Fibroblast of lung (primary cell): ENCODE data around the gene CDH1. TPM values are rescaled to one million over a fixed set of nuclear protein-coding genes. Genes with fewer than 3 reads are reported as not detected.

Experiments used
- DNase-seq, 2 donors: peaks; one replicate each; pipeline versions ENCODE4 v3.0.0 to v3.0.0-alpha.2; 2010; ENCODE audit warnings: low read depth in 2 of 2
- H2AFZ ChIP-seq: 2 replicates; pipeline ENCODE4 v1.5.1; 2012; ENCODE audit warnings: low read length, control low read depth, inconsistent platforms
- H3K27ac ChIP-seq: 2 replicates; pipeline ENCODE4 v1.5.1; 2011; ENCODE audit warnings: low read length, control low read depth; ENCODE audit not compliant: insufficient read depth
- H3K27me3 ChIP-seq: 2 replicates; pipeline ENCODE4 v1.5.1; 2011; ENCODE audit warnings: mild to moderate bottlenecking, low read length; ENCODE audit not compliant: control insufficient read depth, insufficient read depth
- H3K36me3 ChIP-seq: 2 replicates; pipeline ENCODE4 v1.5.1; 2011; ENCODE audit warnings: low read length; ENCODE audit not compliant: control insufficient read depth, insufficient read depth
- H3K4me1 ChIP-seq: 2 replicates; pipeline ENCODE4 v1.5.1; 2011; ENCODE audit warnings: low read length; ENCODE audit not compliant: control insufficient read depth, insufficient read depth; ENCODE audit errors: extremely low read depth
- H3K4me2 ChIP-seq: 2 replicates; pipeline ENCODE4 v1.5.1; 2011; ENCODE audit warnings: low read length, control low read depth; ENCODE audit not compliant: insufficient read depth; ENCODE audit errors: extremely low read depth
- H3K4me3 ChIP-seq, 4 experiments: fragments of 200-600 bp in 1 of 4; sonication (generic) in 1 of 4; replicated peaks in 1 of 4; 2 replicates each; pipeline ENCODE4 v1.5.1; 2011 to 2016; ENCODE audit warnings: low read length in 4 of 4, low read depth in 3 of 4, mild to moderate bottlenecking in 3 of 4, control low read depth in 2 of 4, inconsistent platforms in 1 of 4, mixed read lengths in 1 of 4; ENCODE audit not compliant: insufficient read depth in 1 of 4; ENCODE audit errors: control extremely low read depth in 1 of 4
- H3K79me2 ChIP-seq: 2 replicates; pipeline ENCODE4 v1.5.1; 2012; ENCODE audit warnings: mild to moderate bottlenecking, low read length, inconsistent platforms; ENCODE audit not compliant: control insufficient read depth, insufficient read depth
- H3K9ac ChIP-seq: 2 replicates; pipeline ENCODE4 v1.5.1; 2011; ENCODE audit warnings: mild to moderate bottlenecking, low read length, control low read depth; ENCODE audit not compliant: insufficient read depth
- H3K9me3 ChIP-seq: 2 replicates; pipeline ENCODE4 v1.5.1; 2012; ENCODE audit warnings: low read depth, low read length; ENCODE audit not compliant: control insufficient read depth, insufficient read depth
- H4K20me1 ChIP-seq: 2 replicates; pipeline ENCODE4 v1.5.1; 2011; ENCODE audit warnings: low read length; ENCODE audit not compliant: control insufficient read depth, insufficient read depth; ENCODE audit errors: extremely low read depth
- EZH2 ChIP-seq: IDR thresholded peaks from 2 replicates; pipeline ENCODE4 v1.5.1; 2012; ENCODE audit warnings: low read length, control low read depth, mild to moderate bottlenecking; ENCODE audit errors: missing control alignments
- polyA plus RNA-seq, 2 donors: library from polyadenylated mRNA; depleted of rRNA in 1 of 2; stranded (reverse) in 1 of 2; unstranded in 1 of 2; fragments of >200 nt; gene quantifications; 2 replicates each; pipeline ENCODE4 v1.2.1, GENCODE V29; 2011 to 2012; ENCODE audit warnings: missing spikeins in 1 of 2
- total RNA-seq: library from RNA; depleted of rRNA; stranded (reverse); fragments of >200 nt; gene quantifications from 2 replicates; pipeline ENCODE4 v1.2.1, GENCODE V29; 2014
- TF ChIP-seq, protein P1 (sequence below), 2 donors: IDR thresholded peaks in 1 of 2; conservative IDR thresholded peaks in 1 of 2; 1 replicate in 1 of 2; 2 replicates in 1 of 2; pipeline ENCODE4 v1.5.1; 2011 to 2012; ENCODE audit warnings: low read length in 2 of 2, control low read depth in 1 of 2, inconsistent platforms in 1 of 2, low read depth in 1 of 2, mild to moderate bottlenecking in 1 of 2

The CDH1 gene
- total and polyA plus RNA-seq, 2 donors (not counting 1 experiment from before 2014, with no cell fraction given), result 0.02 TPM; not detected in 1

- Histone ChIP-seq H3K36me3 (no peaks in the 10 kb centered on the region), H3K27me3 (no peaks in the 10 kb centered on the region), H4K20me1 (no peaks in the 10 kb centered on the region), H3K9ac (no peak overlapping the region), H3K4me1 (no peaks in the 10 kb centered on the region), H3K79me2 (no peaks in the 10 kb centered on the region), H3K9me3 (no peaks in the 10 kb centered on the region), H2AFZ (no peak overlapping the region), H3K27ac (no peak overlapping the region), H3K4me2 (no peak overlapping the region), H3K4me3 (no peak overlapping the region)
- TF ChIP-seq, protein P1, sequence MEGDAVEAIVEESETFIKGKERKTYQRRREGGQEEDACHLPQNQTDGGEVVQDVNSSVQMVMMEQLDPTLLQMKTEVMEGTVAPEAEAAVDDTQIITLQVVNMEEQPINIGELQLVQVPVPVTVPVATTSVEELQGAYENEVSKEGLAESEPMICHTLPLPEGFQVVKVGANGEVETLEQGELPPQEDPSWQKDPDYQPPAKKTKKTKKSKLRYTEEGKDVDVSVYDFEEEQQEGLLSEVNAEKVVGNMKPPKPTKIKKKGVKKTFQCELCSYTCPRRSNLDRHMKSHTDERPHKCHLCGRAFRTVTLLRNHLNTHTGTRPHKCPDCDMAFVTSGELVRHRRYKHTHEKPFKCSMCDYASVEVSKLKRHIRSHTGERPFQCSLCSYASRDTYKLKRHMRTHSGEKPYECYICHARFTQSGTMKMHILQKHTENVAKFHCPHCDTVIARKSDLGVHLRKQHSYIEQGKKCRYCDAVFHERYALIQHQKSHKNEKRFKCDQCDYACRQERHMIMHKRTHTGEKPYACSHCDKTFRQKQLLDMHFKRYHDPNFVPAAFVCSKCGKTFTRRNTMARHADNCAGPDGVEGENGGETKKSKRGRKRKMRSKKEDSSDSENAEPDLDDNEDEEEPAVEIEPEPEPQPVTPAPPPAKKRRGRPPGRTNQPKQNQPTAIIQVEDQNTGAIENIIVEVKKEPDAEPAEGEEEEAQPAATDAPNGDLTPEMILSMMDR (conservative IDR thresholded peaks at IDR 0.05 in 1 of 2, IDR thresholded peaks at IDR 0.05 in 1 of 2; ENCODE audit: low read depth in 1 of 2, low read length in 2 of 2), result no peak
- no peak for TF ChIP-seq EZH2
- DNase-seq, result no peak
Measured at GRCh38 chr16:68764862-68765261, 27.8 kb downstream of the CDH1 start.

GRCh38 chr16:68767581-68767980 is 30.5 kb downstream of the CDH1 start:
- Histone ChIP-seq H3K9me3 (no peaks in the 10 kb centered on the region), H2AFZ (no peak overlapping the region), H3K36me3 (no peaks in the 10 kb centered on the region), H3K27me3 (no peaks in the 10 kb centered on the region), H3K9ac (no peak overlapping the region), H3K79me2 (no peaks in the 10 kb centered on the region), H3K27ac (no peak overlapping the region), H3K4me3 (no peak overlapping the region), H3K4me1 (no peaks in the 10 kb centered on the region), H4K20me1 (no peaks in the 10 kb centered on the region), H3K4me2 (no peak overlapping the region)
- TF ChIP-seq, protein P1 (conservative IDR thresholded peaks at IDR 0.05 in 1 of 2, IDR thresholded peaks at IDR 0.05 in 1 of 2; ENCODE audit: low read depth in 1 of 2, low read length in 2 of 2), result no peak
- no peak for TF ChIP-seq EZH2
- no peak for DNase-seq

DNA sequence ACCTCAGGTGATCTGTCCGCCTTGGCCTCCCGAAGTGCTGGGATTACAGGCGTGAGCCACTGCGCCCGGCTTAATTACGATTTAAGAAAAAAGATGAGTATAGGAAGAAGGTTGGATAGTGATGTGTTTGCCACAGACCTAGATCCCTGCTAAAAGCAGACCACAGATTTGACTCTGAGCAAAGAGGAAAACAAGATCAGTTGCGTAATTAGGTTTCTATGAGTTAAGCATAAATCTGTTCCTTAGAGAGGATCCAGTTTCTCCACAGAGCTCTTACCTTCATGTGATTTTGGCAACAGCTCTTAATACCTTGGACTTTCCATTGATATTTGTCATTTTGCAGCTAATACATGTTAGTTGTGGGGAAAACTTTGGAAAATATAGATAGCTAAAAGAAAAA is 31.1 kb downstream of the CDH1 start:
- H3K27me3 ChIP-seq, result no peaks in the 10 kb centered on the region
- H3K4me2 ChIP-seq, result no peak overlapping the region
- no peak overlapping the region for H3K4me3 ChIP-seq
- no peaks in the 10 kb centered on the region for H3K79me2 ChIP-seq
- H4K20me1 ChIP-seq, result no peaks in the 10 kb centered on the region
- no peak overlapping the region for H2AFZ ChIP-seq
- TF ChIP-seq EZH2, result no peak
- TF ChIP-seq, protein P1 (conservative IDR thresholded peaks at IDR 0.05 in 1 of 2, IDR thresholded peaks at IDR 0.05 in 1 of 2; ENCODE audit: low read depth in 1 of 2, low read length in 2 of 2), result no peak
- DNase-seq, result no peak
- H3K9me3 ChIP-seq, result no peaks in the 10 kb centered on the region
- no peak overlapping the region for H3K27ac ChIP-seq
- H3K9ac ChIP-seq, result no peak overlapping the region
- H3K4me1 ChIP-seq, result no peaks in the 10 kb centered on the region
- no peaks in the 10 kb centered on the region for H3K36me3 ChIP-seq
